DMS53 treated with DMSO at 0.1 percent for 48 hours (cell line): ENCODE results near the gene ATL1.
"Not testable (repeated sequence)": the region's sequence is repeated elsewhere in the genome, so short reads cannot be mapped to it uniquely, and the experiment has no call there.

Experiments used
- DNase-seq: peaks from one replicate; lab custom pipeline; 2025; ENCODE audit not compliant: unreplicated experiment; lab: John Stamatoyannopoulos, UW

Gene ATL1

GRCh38 chr14:50647753-50648152, 87.8 kb downstream of the ATL1 start:
- DNase-seq, result no peak

- no peak for DNase-seq
Measured at GRCh38 chr14:50649691-50650090, 89.7 kb downstream of the ATL1 start.

GRCh38 chr14:50656776-50657175, 96.8 kb downstream of the ATL1 start:
- no peak for DNase-seq

- no peak for DNase-seq
Measured at GRCh38 chr14:50657753-50658152, 97.8 kb downstream of the ATL1 start.

GRCh38 chr14:50658203-50658602, 98.3 kb downstream of the ATL1 start:
- DNase-seq, result no peak

GRCh38 chr14:50659327-50659974, 99.5 kb downstream of the ATL1 start:
- no peak for DNase-seq

- DNase-seq, result not testable (repeated sequence)
Measured at GRCh38 chr14:50664579-50664978, 104.6 kb downstream of the ATL1 start.

GRCh38 chr14:50665300-50665699, 105.4 kb downstream of the ATL1 start:
- DNase-seq, result not testable (repeated sequence)

- no peak for DNase-seq
Measured at GRCh38 chr14:50666772-50667683, 107.1 kb downstream of the ATL1 start.

- no peak for DNase-seq
Measured at GRCh38 chr14:50667684-50667995, 107.7 kb downstream of the ATL1 start.

GRCh38 chr14:50667996-50668825, 108.3 kb downstream of the ATL1 start, which contains the start of gene SAV1:
Gene SAV1, minus strand, starts transcription at chr14:50668306. Its CDS starts 339 bp downstream, at chr14:50667967.
- peak; percentile 34 for DNase-seq

- no peak for DNase-seq
Measured at GRCh38 chr14:50668826-50669143, 108.8 kb downstream of the ATL1 start.

- no peak for DNase-seq
Measured at GRCh38 chr14:50669441-50669986, 109.6 kb downstream of the ATL1 start.

- no peak for DNase-seq
Measured at GRCh38 chr14:50670196-50670865, 110.4 kb downstream of the ATL1 start.

- DNase-seq, result no peak
Measured at GRCh38 chr14:50670866-50671256, 110.9 kb downstream of the ATL1 start.

- no peak for DNase-seq
Measured at GRCh38 chr14:50675597-50675996, 115.7 kb downstream of the ATL1 start.

- no peak for DNase-seq
Measured at GRCh38 chr14:50676814-50677516, 117.0 kb downstream of the ATL1 start.

- DNase-seq, result no peak
Measured at GRCh38 chr14:50677527-50678063, 117.7 kb downstream of the ATL1 start.

GRCh38 chr14:50678163-50678562, 118.2 kb downstream of the ATL1 start:
- no peak for DNase-seq

GRCh38 chr14:50679674-50680073, 119.7 kb downstream of the ATL1 start:
- no peak for DNase-seq
